ENCODE results near the gene WNT3A. TPM values are rescaled to one million over a fixed set of nuclear protein-coding genes. Genes with fewer than 3 reads are reported as not detected.

The WNT3A gene
- total and polyA plus RNA-seq, 4 donors: 0.06 TPM; not detected in 3

DNA sequence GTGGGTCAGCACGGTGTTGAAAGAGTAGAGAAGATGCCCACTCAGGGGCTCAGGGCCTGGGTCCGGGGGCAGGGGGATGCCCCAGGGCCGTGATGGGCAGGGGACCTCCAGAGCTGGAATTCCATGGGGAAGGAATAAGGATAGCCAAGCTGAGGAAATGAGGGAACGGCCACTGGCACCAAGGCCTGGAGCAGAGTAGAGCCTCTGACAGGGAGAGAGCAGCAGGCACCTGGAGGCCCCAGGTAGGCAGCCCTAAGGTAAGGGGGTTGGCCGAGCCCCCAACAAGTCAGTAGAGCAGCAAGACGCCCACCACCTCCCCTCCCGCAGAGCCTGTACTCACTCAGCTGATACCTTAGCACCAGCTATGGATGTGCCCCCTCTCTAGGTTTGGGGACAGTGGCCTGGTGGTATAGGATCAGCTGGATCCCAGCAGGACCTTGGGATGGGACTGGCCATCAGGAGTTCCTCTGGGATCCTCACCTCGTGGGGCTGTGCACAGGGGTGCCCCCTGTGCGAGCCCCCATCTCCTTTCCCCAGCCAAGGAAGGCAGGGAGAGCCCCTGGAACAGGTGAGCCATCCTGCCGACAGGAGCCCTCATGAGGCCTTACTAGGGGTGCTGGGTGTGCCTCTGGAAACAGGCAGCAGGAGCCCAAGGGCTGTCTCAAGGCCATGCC, 54.8 kb downstream of the WNT3A start:
- peaks cover 48% of the 10 kb centered on the region for H3K27me3 ChIP-seq (ENCODE audit: control insufficient read depth, insufficient read depth, low read length)
- no peak for DNase-seq (ENCODE audit: low read depth in 4 of 6, low spot score in 6 of 6)
- H3K4me1 ChIP-seq (ENCODE audit: control insufficient read depth, insufficient read depth, low read length): peaks cover 17% of the 10 kb centered on the region
- H3K4me3 ChIP-seq (ENCODE audit: low read depth, low read length): no peak overlapping the region
- H3K36me3 ChIP-seq (ENCODE audit: control insufficient read depth, insufficient read depth, low read length): no peaks in the 10 kb centered on the region
- H3K9me3 ChIP-seq (ENCODE audit: control insufficient read depth, insufficient read depth, low read length): no peaks in the 10 kb centered on the region
- no peak overlapping the region for H3K27ac ChIP-seq (ENCODE audit: low read depth, low read length)
- 85% methylated on average over 8 of the region's 10 CpGs for WGBS (ENCODE audit: insufficient coverage)

- Histone ChIP-seq H3K27ac (ENCODE audit: low read depth, low read length) (no peak overlapping the region), H3K36me3 (ENCODE audit: control insufficient read depth, insufficient read depth, low read length) (no peaks in the 10 kb centered on the region), H3K4me1 (ENCODE audit: control insufficient read depth, insufficient read depth, low read length) (peaks cover 17% of the 10 kb centered on the region), H3K9me3 (ENCODE audit: control insufficient read depth, insufficient read depth, low read length) (no peaks in the 10 kb centered on the region), H3K4me3 (ENCODE audit: low read depth, low read length) (no peak overlapping the region), H3K27me3 (ENCODE audit: control insufficient read depth, insufficient read depth, low read length) (peaks cover 55% of the 10 kb centered on the region)
- DNase-seq (ENCODE audit: low read depth in 4 of 6, low spot score in 6 of 6): no peak
- 95% methylated on average over 9 of the region's 9 CpGs for WGBS (ENCODE audit: insufficient coverage)
Measured at GRCh38 chr1:228062085-228062791, 55.4 kb downstream of the WNT3A start.

DNA sequence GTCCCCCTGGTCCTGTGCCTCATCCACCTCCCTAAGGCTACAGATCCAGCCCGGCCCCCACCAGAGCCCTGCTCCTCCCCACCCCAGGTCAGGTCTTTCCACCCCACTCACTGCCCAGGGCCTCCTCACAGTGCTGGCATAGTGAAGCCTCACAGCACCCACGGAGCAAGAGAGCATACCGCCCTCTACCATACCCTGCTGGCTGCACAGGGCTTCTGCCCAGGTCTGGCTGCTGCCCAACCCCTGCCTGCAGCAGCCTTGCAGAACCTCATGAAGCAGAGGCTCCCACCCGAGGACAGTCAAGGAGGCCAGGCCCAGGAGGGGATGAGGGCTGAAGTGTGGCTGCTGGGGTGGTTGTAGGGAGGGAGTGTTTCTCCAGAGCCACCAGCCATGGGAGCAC, 56.0 kb downstream of the WNT3A start:
- WGBS (ENCODE audit: insufficient coverage): 66% methylated on average over 4 of the region's 4 CpGs
- no peak overlapping the region for H3K4me3 ChIP-seq (ENCODE audit: low read depth, low read length)
- no peaks in the 10 kb centered on the region for H3K36me3 ChIP-seq (ENCODE audit: control insufficient read depth, insufficient read depth, low read length)
- peaks cover 17% of the 10 kb centered on the region for H3K4me1 ChIP-seq (ENCODE audit: control insufficient read depth, insufficient read depth, low read length)
- no peak for DNase-seq (ENCODE audit: low read depth in 4 of 6, low spot score in 6 of 6)
- no peaks in the 10 kb centered on the region for H3K9me3 ChIP-seq (ENCODE audit: control insufficient read depth, insufficient read depth, low read length)
- no peak overlapping the region for H3K27ac ChIP-seq (ENCODE audit: low read depth, low read length)
- peaks cover 53% of the 10 kb centered on the region for H3K27me3 ChIP-seq (ENCODE audit: control insufficient read depth, insufficient read depth, low read length)

- Histone ChIP-seq H3K36me3 (ENCODE audit: control insufficient read depth, insufficient read depth, low read length) (no peaks in the 10 kb centered on the region), H3K4me1 (ENCODE audit: control insufficient read depth, insufficient read depth, low read length) (peaks cover 17% of the 10 kb centered on the region), H3K27me3 (ENCODE audit: control insufficient read depth, insufficient read depth, low read length) (peaks cover 50% of the 10 kb centered on the region), H3K4me3 (ENCODE audit: low read depth, low read length) (no peak overlapping the region), H3K9me3 (ENCODE audit: control insufficient read depth, insufficient read depth, low read length) (no peaks in the 10 kb centered on the region), H3K27ac (ENCODE audit: low read depth, low read length) (no peak overlapping the region)
- no peak for DNase-seq (ENCODE audit: low read depth in 4 of 6, low spot score in 6 of 6)
- WGBS (ENCODE audit: insufficient coverage): 90% methylated on average over 15 of the region's 15 CpGs
Measured at GRCh38 chr1:228063251-228064191, 56.7 kb downstream of the WNT3A start.

DNA sequence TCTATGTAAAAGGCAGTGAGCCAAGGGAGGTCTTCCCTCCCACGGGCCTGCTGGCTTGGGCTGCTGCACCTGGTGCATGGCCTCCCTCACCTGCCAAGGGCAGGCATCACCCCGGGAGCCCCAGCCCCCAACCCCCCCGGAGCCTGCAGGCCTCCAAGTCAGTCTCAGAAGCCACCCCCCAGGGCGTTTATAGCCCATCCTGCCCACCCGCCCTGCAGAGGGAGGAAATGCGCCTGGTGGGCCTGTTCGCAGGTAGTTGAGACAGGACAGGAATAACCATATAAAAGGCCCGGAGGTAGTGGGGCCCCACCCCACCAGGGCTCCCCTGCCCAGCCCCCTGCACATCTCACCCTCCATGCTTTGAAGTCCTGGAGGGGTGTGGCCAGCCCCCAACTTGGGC, 57.5 kb downstream of the WNT3A start:
- H3K9me3 ChIP-seq (ENCODE audit: control insufficient read depth, insufficient read depth, low read length): no peaks in the 10 kb centered on the region
- H3K4me3 ChIP-seq (ENCODE audit: low read depth, low read length): no peak overlapping the region
- no peak overlapping the region for H3K27ac ChIP-seq (ENCODE audit: low read depth, low read length)
- peaks cover 17% of the 10 kb centered on the region for H3K4me1 ChIP-seq (ENCODE audit: control insufficient read depth, insufficient read depth, low read length)
- peaks cover 48% of the 10 kb centered on the region for H3K27me3 ChIP-seq (ENCODE audit: control insufficient read depth, insufficient read depth, low read length)
- WGBS (ENCODE audit: insufficient coverage): 33% methylated on average over 3 of the region's 8 CpGs
- DNase-seq (ENCODE audit: low read depth in 4 of 6, low spot score in 6 of 6): no peak
- no peaks in the 10 kb centered on the region for H3K36me3 ChIP-seq (ENCODE audit: control insufficient read depth, insufficient read depth, low read length)

DNA sequence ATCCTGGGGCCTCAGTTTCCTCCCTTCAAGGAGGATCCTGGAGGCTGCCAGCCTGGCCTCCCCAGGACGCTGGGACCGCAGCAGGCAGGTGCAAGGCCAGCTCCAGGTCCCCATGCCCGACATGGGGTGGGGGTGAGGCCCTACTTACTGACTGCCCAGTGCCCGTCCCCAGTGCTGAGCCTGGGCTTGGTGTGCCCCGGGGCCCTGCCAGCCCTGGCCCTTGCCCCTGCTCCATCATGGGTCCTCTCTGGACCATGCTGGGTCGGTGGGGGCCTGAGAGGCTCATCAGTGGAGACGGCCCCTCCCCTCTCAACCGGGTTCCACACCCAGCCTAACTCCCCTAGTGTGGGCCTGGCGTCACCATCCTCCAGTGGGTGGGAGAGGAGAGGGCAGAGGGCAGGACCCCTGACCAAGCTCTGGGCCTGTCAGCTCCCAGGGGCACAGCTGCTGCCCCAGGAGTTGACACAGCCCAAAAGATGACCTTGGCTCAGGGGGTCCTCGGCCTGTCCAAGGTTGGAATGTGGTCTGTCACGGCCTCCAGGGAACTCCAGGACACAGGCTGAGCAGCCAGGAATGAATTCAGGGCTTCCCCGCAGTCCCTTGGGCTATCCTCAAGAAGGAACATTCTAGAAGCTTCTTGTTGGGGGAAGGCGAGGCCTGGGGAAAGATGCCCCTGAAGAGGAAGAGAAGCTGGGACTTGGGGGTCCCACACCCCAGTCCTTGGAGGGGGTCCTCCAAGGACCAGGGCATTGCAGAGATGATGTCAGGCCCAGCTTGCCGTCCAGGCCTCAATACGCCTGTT, 58.1 kb downstream of the WNT3A start:
- H3K4me1 ChIP-seq (ENCODE audit: control insufficient read depth, insufficient read depth, low read length): peaks cover 10% of the 10 kb centered on the region
- DNase-seq (ENCODE audit: low read depth in 4 of 6, low spot score in 6 of 6): no peak
- H3K9me3 ChIP-seq (ENCODE audit: control insufficient read depth, insufficient read depth, low read length): no peaks in the 10 kb centered on the region
- no peak overlapping the region for H3K4me3 ChIP-seq (ENCODE audit: low read depth, low read length)
- peaks cover 48% of the 10 kb centered on the region for H3K27me3 ChIP-seq (ENCODE audit: control insufficient read depth, insufficient read depth, low read length)
- no peaks in the 10 kb centered on the region for H3K36me3 ChIP-seq (ENCODE audit: control insufficient read depth, insufficient read depth, low read length)
- H3K27ac ChIP-seq (ENCODE audit: low read depth, low read length): no peak overlapping the region
- WGBS (ENCODE audit: insufficient coverage): 72% methylated on average over 12 of the region's 15 CpGs

GRCh38 chr1:228065543-228066347, 58.9 kb downstream of the WNT3A start:
- WGBS (ENCODE audit: insufficient coverage): 78% methylated on average over 11 of the region's 15 CpGs
- DNase-seq (ENCODE audit: low read depth in 4 of 6, low spot score in 6 of 6): no peak
- H3K27ac ChIP-seq (ENCODE audit: low read depth, low read length): no peak overlapping the region
- H3K9me3 ChIP-seq (ENCODE audit: control insufficient read depth, insufficient read depth, low read length): no peaks in the 10 kb centered on the region
- H3K27me3 ChIP-seq (ENCODE audit: control insufficient read depth, insufficient read depth, low read length): peaks cover 44% of the 10 kb centered on the region
- no peaks in the 10 kb centered on the region for H3K36me3 ChIP-seq (ENCODE audit: control insufficient read depth, insufficient read depth, low read length)
- H3K4me3 ChIP-seq (ENCODE audit: low read depth, low read length): no peak overlapping the region
- peaks cover 2% of the 10 kb centered on the region for H3K4me1 ChIP-seq (ENCODE audit: control insufficient read depth, insufficient read depth, low read length)

DNA sequence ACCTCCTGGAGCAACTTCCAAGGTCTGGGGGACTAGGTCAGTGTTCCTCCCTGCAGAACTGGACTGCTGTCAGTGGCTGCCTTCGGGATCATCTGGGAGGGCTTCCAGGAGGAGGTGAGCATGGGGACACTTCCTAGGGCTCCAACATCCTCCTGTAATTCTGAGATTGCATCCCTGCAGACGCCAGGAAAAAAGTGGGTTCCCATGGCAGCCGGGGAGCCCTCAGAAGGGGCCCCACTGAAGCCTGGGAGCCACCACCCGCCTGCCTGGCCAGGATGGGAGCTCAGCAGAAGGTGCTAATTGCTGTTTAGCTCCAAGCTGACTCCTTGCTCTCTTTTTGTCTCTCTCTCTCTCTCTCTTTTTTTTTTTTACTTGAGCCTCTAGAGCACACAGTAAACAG, 59.6 kb downstream of the WNT3A start:
- no peaks in the 10 kb centered on the region for H3K4me1 ChIP-seq (ENCODE audit: control insufficient read depth, insufficient read depth, low read length)
- H3K4me3 ChIP-seq (ENCODE audit: low read depth, low read length): no peak overlapping the region
- no peak for DNase-seq (ENCODE audit: low read depth in 4 of 6, low spot score in 6 of 6)
- H3K9me3 ChIP-seq (ENCODE audit: control insufficient read depth, insufficient read depth, low read length): no peaks in the 10 kb centered on the region
- peaks cover 39% of the 10 kb centered on the region for H3K27me3 ChIP-seq (ENCODE audit: control insufficient read depth, insufficient read depth, low read length)
- no peak overlapping the region for H3K27ac ChIP-seq (ENCODE audit: low read depth, low read length)
- WGBS (ENCODE audit: insufficient coverage): 68% methylated on average over 4 of the region's 4 CpGs
- no peaks in the 10 kb centered on the region for H3K36me3 ChIP-seq (ENCODE audit: control insufficient read depth, insufficient read depth, low read length)

Data from spinal cord (tissue), 10 donors.